Transverse colon (tissue), 3 donors: Measurements from ENCODE around the gene NNMT.

Experiments
- EP300 ChIP-seq: sonication (generic); formaldehyde crosslinking; IDR thresholded peaks from one replicate; pipeline ENCODE4 v1.6.1; 2017; ENCODE audit warnings: antibody characterized with exemption, low read depth
- TF ChIP-seq, protein P1 (sequence below), 5 experiments: fragments of 200-600 bp in 3 of 5; fragments of 450-650 bp in 2 of 5; sonication (generic) in 3 of 5; IDR thresholded peaks; 1 replicate in 2 of 5; 2 replicates in 3 of 5; pipeline ENCODE4 v1.5.1; 2016 to 2017; ENCODE audit warnings: antibody characterized with exemption in 5 of 5, inconsistent platforms in 3 of 5, mild to moderate bottlenecking in 2 of 5, moderate library complexity in 1 of 5

DNA sequence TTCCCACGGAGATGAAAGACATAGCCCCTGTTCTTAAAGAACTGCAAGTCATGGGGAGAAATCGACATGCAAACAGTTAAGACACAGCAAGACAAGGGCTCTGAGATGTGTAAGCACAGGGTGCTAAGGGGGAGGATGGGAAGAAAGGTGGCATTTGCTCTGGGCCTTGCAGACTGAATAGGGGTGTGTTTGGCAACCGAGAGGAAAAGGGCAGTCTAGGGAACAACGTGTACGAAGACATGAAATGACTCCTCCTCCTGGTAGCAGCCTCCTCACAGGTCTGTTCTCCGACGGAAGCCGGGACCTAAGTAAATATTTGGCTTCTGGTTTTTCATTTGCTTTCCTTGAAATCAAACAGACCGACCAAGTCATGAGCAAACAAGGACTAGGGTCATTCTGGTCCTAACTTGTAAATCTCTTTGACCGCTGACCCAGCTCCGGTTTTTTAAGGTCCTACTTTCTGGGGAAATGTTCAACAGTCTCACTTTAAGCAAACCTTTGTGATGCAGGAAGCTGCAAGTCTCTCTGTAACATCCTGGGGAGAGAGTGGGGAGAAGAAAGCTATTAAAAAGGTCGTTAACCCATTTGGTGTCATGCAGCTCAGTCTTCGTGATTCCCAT, 19.7 kb downstream of the NNMT start:
- TF ChIP-seq EP300: no peak
- TF ChIP-seq, protein P1, sequence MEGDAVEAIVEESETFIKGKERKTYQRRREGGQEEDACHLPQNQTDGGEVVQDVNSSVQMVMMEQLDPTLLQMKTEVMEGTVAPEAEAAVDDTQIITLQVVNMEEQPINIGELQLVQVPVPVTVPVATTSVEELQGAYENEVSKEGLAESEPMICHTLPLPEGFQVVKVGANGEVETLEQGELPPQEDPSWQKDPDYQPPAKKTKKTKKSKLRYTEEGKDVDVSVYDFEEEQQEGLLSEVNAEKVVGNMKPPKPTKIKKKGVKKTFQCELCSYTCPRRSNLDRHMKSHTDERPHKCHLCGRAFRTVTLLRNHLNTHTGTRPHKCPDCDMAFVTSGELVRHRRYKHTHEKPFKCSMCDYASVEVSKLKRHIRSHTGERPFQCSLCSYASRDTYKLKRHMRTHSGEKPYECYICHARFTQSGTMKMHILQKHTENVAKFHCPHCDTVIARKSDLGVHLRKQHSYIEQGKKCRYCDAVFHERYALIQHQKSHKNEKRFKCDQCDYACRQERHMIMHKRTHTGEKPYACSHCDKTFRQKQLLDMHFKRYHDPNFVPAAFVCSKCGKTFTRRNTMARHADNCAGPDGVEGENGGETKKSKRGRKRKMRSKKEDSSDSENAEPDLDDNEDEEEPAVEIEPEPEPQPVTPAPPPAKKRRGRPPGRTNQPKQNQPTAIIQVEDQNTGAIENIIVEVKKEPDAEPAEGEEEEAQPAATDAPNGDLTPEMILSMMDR (IDR thresholded peaks at IDR 0.05): no peak
